ENCODE measurements around the gene UGT1A8.

UGT1A8 gene

DNA sequence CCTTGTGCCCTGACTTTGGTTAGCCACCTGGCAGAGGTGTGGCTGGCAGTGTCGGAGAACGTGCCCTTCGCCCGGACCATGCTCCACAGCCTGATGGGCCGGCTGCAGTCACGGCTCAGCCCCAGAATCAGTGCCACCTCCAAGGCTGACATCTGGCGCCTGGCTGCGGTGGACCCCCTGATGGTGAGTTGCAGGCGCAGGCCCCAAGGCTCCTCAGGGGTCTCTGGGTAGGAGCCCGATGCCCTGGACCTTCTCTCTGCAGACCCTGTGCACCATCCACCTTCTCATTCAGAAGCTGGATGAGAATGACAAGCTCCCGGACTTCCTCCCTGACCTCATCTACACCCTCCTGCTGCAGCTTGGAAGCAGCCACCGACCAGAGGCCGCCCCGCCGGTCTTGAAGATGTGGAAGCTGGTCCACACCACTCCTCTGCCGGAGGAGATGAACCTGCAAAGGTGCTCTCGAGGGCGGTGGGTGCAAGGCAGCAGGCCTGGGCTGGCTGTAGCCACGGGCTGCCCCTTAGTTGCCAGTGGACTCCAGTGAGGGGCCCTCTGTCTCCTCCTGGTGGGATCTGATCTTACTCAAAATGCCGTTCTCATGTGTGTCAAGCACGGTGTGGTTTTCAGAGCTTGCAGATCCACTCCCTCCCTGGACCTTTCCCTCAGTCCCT, 204.8 kb downstream of the UGT1A8 start:
- no peak overlapping the region for H3K27ac Mint-ChIP-seq
- no peaks in the 10 kb centered on the region for H3K36me3 Mint-ChIP-seq (ENCODE audit: low read depth)
- H3K4me1 Mint-ChIP-seq (ENCODE audit: low read depth): no peaks in the 10 kb centered on the region
- no peaks in the 10 kb centered on the region for H3K9me3 Mint-ChIP-seq
- H3K4me3 Mint-ChIP-seq: no peak overlapping the region
- DNase-seq: no peak
- H3K27me3 Mint-ChIP-seq: peaks cover 6% of the 10 kb centered on the region

Measured in activated T-cell treated with anti-CD3 and anti-CD28 coated beads, Interleukin-2, amount 50 U/mL, for 24 hours (primary cell).